Breast epithelium (tissue), 3 donors: ENCODE data around the gene MACROD1.

Experiments
- POLR2A ChIP-seq: fragments of 450-650 bp; IDR thresholded peaks from one replicate; pipeline ENCODE4 v1.6.1; 2016; ENCODE audit warnings: antibody characterized with exemption, mild to moderate bottlenecking, moderate library complexity
- POLR2AphosphoS5 ChIP-seq, 3 donors: sonication (generic); formaldehyde crosslinking; IDR thresholded peaks; one replicate each; pipeline ENCODE4 v1.6.1; 2017; ENCODE audit warnings: antibody characterized with exemption in 3 of 3
- TF ChIP-seq, protein P1 (sequence below), 3 donors: fragments of 450-650 bp; IDR thresholded peaks; one replicate each; pipeline ENCODE4 v1.5.1; 2016 to 2017; ENCODE audit warnings: antibody characterized with exemption in 3 of 3, mild to moderate bottlenecking in 3 of 3, moderate library complexity in 3 of 3

- TF ChIP-seq POLR2A (no peak), POLR2AphosphoS5 (IDR thresholded peaks at IDR 0.05) (no peak)
- TF ChIP-seq, protein P1, sequence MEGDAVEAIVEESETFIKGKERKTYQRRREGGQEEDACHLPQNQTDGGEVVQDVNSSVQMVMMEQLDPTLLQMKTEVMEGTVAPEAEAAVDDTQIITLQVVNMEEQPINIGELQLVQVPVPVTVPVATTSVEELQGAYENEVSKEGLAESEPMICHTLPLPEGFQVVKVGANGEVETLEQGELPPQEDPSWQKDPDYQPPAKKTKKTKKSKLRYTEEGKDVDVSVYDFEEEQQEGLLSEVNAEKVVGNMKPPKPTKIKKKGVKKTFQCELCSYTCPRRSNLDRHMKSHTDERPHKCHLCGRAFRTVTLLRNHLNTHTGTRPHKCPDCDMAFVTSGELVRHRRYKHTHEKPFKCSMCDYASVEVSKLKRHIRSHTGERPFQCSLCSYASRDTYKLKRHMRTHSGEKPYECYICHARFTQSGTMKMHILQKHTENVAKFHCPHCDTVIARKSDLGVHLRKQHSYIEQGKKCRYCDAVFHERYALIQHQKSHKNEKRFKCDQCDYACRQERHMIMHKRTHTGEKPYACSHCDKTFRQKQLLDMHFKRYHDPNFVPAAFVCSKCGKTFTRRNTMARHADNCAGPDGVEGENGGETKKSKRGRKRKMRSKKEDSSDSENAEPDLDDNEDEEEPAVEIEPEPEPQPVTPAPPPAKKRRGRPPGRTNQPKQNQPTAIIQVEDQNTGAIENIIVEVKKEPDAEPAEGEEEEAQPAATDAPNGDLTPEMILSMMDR (IDR thresholded peaks at IDR 0.05): no peak
Measured at GRCh38 chr11:64039012-64039665, 126.8 kb downstream of the MACROD1 start.
